ENCODE results near the gene CLEC4E. TPM values are rescaled to one million over a fixed set of nuclear protein-coding genes. Genes with fewer than 3 reads are reported as not detected.

Gene CLEC4E
- total RNA-seq, 2 donors from 2014 or later = 0.73 to 3.0 TPM

DNA sequence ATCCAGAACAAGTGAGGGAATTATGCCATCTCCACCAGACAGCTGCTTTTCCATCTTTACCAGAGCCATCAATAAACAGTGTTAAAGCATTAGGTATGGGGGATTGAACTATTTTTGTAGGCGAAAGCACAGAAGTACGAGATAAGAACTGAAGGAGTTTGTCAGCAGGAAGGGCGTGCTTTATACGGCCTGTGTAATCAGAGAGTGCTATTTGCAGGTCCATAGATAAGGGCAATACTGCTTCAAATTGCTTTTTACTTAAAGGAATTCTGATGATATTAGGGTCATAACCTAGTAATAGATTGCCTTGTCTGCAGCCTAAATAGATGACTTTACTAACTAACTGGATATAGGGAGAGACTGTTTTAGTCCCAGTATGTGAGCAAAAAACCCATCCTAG, 20.3 kb upstream of the CLEC4E start:
- H3K4me3 ChIP-seq = no peak overlapping the region
- H3K27ac ChIP-seq = no peak overlapping the region
- no peaks in the 10 kb centered on the region for H3K36me3 ChIP-seq
- DNase-seq (ENCODE audit: low spot score) = no peak
- H3K9me3 ChIP-seq = no peaks in the 10 kb centered on the region
- H3K27me3 ChIP-seq (replicated peaks; ENCODE audit: insufficient read depth) = no peaks in the 10 kb centered on the region
- TF ChIP-seq POLR2A (IDR thresholded peaks at IDR 0.05) (no peak), POLR2AphosphoS5 (IDR thresholded peaks at IDR 0.05) (no peak)
- TF ChIP-seq, protein P1, sequence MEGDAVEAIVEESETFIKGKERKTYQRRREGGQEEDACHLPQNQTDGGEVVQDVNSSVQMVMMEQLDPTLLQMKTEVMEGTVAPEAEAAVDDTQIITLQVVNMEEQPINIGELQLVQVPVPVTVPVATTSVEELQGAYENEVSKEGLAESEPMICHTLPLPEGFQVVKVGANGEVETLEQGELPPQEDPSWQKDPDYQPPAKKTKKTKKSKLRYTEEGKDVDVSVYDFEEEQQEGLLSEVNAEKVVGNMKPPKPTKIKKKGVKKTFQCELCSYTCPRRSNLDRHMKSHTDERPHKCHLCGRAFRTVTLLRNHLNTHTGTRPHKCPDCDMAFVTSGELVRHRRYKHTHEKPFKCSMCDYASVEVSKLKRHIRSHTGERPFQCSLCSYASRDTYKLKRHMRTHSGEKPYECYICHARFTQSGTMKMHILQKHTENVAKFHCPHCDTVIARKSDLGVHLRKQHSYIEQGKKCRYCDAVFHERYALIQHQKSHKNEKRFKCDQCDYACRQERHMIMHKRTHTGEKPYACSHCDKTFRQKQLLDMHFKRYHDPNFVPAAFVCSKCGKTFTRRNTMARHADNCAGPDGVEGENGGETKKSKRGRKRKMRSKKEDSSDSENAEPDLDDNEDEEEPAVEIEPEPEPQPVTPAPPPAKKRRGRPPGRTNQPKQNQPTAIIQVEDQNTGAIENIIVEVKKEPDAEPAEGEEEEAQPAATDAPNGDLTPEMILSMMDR (IDR thresholded peaks at IDR 0.05) = no peak
- intact Hi-C loops (cut with DNase I) = no loop called here
- WGBS = 55% methylated on average over 4 of the region's 4 CpGs
- H3K4me1 ChIP-seq (replicated peaks) = no peaks in the 10 kb centered on the region

DNA sequence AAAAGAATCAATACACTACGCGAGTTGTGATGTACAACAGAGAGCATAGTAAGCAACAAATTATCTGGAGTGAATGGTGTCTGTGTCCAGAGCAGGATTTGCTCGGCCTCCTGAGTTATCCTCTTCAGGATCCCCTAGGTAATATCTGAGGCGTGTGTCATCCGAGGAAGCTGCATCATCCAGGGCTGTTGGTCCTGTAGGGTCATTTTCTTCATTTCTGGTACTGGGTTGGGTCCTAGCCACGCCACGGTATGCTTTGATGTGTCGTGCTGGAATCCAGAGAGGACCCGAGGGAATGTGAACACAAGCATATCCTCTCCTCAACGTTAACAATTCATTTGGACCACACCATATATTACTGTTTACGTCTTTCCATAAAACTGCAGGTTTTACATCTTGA, 19.0 kb upstream of the CLEC4E start:
- Histone ChIP-seq H3K27me3 (replicated peaks; ENCODE audit: insufficient read depth) (no peaks in the 10 kb centered on the region), H3K4me1 (replicated peaks) (no peaks in the 10 kb centered on the region), H3K36me3 (no peaks in the 10 kb centered on the region), H3K4me3 (no peak overlapping the region), H3K27ac (no peak overlapping the region), H3K9me3 (no peaks in the 10 kb centered on the region)
- intact Hi-C loops (cut with DNase I) = no loop called here
- TF ChIP-seq, protein P1 (IDR thresholded peaks at IDR 0.05) = no peak
- TF ChIP-seq POLR2A (IDR thresholded peaks at IDR 0.05) (no peak), POLR2AphosphoS5 (IDR thresholded peaks at IDR 0.05) (no peak)
- 68% methylated on average over 11 of the region's 11 CpGs for WGBS
- no peak for DNase-seq (ENCODE audit: low spot score)

DNA sequence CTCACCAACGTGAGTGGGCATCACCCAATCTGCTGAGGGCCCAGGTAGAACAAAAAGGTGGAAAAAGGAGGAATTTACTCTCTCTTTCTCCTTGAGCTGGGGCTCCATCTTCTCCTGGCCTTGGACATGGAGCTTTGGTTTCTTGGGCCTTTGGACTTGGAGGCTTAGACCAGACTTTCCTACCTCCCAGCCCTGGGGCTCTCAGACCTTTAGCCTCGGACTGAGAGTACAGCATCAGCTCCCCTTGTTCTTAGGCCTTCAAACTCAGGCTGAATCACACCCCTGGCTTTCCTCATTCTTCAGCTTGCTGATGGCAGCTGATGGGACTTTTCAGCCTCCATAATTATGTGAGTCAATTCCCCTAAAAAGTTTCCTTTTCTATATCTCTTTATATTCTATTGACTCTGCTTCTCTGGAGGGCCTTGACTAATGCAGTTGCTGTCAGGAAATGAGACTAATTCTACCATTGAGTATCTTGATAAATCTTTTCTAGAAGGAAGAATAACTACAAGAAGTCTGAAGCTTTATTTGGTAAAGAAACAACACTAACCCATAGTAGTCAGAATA, 15.9 kb upstream of the CLEC4E start:
- Histone ChIP-seq H3K27ac (no peak overlapping the region), H3K4me1 (replicated peaks) (no peaks in the 10 kb centered on the region), H3K36me3 (no peaks in the 10 kb centered on the region), H3K9me3 (no peaks in the 10 kb centered on the region), H3K27me3 (replicated peaks; ENCODE audit: insufficient read depth) (no peaks in the 10 kb centered on the region), H3K4me3 (no peak overlapping the region)
- WGBS = 74% methylated on average over 2 of the region's 2 CpGs
- DNase-seq (ENCODE audit: low spot score) = no peak
- intact Hi-C loops (cut with DNase I) = no loop called here
- TF ChIP-seq, protein P1 (IDR thresholded peaks at IDR 0.05) = no peak
- TF ChIP-seq POLR2A (IDR thresholded peaks at IDR 0.05) = no peak
- no peak for TF ChIP-seq POLR2AphosphoS5 (IDR thresholded peaks at IDR 0.05)

DNA sequence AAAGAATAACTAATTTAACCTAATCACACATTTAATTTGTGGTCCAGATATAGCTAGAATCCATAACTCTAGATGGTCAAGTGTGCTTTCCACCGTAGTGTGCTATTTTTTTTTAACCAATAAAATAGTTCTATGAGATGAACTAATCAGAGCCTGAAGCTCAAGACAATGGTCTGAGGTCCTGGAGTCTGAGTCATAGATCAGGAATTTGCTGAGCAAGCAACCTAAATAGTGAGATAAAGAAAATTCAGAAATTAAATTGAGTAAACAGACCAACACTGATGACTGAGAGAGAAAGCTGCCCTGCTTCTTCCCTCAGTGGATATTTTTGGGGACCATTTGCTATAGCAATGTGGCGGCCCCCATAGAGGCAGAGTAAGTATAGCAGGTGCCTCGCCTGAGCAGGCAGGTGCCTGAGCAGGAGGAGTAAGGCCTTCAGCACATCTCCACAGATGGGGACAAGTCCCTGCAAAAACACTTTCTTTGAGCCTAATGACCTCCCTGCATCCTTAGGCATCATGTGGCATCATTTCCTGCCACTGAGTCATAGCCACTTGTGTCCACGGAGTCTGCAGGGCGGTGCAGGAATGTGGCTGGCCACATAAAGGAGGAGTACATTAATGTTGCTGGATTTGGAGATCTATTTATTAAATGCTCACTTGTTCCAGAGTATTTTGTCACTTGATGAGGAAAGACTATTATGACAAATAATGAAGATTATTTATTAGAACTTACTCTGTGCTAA, 13.9 kb upstream of the CLEC4E start:
- DNase-seq (ENCODE audit: low spot score) = no peak
- no peaks in the 10 kb centered on the region for H3K9me3 ChIP-seq
- no peak overlapping the region for H3K27ac ChIP-seq
- no peaks in the 10 kb centered on the region for H3K4me1 ChIP-seq (replicated peaks)
- no peak overlapping the region for H3K4me3 ChIP-seq
- intact Hi-C loops (cut with DNase I) = no loop called here
- 73% methylated on average over 5 of the region's 5 CpGs for WGBS
- no peaks in the 10 kb centered on the region for H3K36me3 ChIP-seq
- H3K27me3 ChIP-seq (replicated peaks; ENCODE audit: insufficient read depth) = no peaks in the 10 kb centered on the region
- TF ChIP-seq, protein P1 (IDR thresholded peaks at IDR 0.05) = no peak
- TF ChIP-seq POLR2AphosphoS5 (IDR thresholded peaks at IDR 0.05) (no peak), POLR2A (IDR thresholded peaks at IDR 0.05) (no peak)
